Measurements from ENCODE around the gene TCFL5.

TCFL5 gene

GRCh38 chr20:62896526-62896925 lies 34.9 kb upstream of the TCFL5 start:
- in situ Hi-C loops (cut with MboI; ENCODE audit: low sequenced_read_pairs): no loop called here

DNA sequence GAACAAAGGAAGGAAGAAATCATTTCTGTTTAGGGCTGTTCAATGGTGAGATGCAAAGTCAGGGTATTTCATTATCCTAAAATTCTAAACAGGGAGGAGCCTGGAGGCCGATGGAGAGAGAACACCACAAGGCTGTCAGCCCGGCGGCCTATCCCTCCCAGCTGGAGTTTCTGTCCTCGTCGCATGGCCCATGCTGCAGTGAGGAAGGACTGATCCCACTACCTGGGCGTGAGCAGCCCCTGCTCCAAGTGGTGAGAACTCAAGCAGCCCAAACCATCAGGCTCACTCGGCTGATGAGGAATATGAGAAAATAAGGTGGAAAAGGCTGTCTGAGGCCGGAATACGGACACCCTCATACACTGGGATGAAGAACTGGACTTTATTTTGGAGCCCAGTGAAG lies 33.9 kb upstream of the TCFL5 start:
- in situ Hi-C loops (cut with MboI; ENCODE audit: low sequenced_read_pairs): no loop called here

- in situ Hi-C loops (cut with MboI; ENCODE audit: low sequenced_read_pairs): no loop called here
Measured at GRCh38 chr20:62894261-62894660, 32.6 kb upstream of the TCFL5 start.

- in situ Hi-C loops (cut with MboI; ENCODE audit: low sequenced_read_pairs): no loop called here
Measured at GRCh38 chr20:62893700-62894099, 32.1 kb upstream of the TCFL5 start.

GRCh38 chr20:62892348-62893304 lies 31.0 kb upstream of the TCFL5 start:
- in situ Hi-C loops (cut with MboI; ENCODE audit: low sequenced_read_pairs): no loop called here

DNA sequence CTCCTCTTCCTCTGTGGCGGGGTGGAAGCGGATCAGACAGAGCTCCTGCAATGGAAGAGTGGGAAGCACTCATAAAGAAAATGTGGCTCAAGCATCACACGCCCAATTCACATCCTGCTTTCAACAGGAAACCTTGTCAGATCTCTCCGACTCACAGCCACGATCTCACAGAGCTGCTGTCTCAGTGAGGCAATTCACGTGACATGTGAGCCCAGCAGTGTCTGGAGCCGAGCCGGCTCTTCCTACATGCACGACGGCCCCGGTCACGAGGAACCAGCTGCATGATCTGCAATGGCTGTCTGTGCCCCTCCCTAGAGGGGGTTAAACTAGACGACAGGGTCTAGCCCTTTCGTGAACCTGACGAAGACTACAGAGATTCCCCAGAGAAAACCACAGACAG lies 29.5 kb upstream of the TCFL5 start:
- in situ Hi-C loops (cut with MboI; ENCODE audit: low sequenced_read_pairs): no loop called here

DNA sequence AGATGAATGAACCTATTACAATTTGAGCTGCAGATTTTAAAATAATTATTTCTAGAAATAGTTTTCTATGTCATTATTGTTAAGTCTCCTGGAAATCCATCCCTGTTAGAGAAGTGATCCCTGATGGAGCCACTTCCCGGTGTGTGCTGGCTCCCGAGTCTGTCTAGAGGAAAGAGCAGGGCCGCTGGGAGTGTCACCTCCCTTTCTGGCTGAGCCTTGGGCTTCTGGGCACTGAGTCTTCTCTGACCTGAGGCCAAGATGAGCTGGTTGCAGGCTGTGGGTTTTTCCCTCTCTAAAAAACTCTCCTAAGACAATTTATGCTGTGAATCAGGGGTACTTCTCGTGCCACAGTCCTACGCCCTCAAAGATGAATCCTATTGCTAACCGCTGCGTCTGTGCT lies 28.8 kb upstream of the TCFL5 start:
- in situ Hi-C loops (cut with MboI; ENCODE audit: low sequenced_read_pairs): no loop called here

GRCh38 chr20:62889871-62890270 lies 28.2 kb upstream of the TCFL5 start:
- in situ Hi-C loops (cut with MboI; ENCODE audit: low sequenced_read_pairs): no loop called here

GRCh38 chr20:62889411-62889810 lies 27.8 kb upstream of the TCFL5 start:
- in situ Hi-C loops (cut with MboI; ENCODE audit: low sequenced_read_pairs): no loop called here

GRCh38 chr20:62888910-62889309 lies 27.3 kb upstream of the TCFL5 start:
- in situ Hi-C loops (cut with MboI; ENCODE audit: low sequenced_read_pairs): no loop called here

DNA sequence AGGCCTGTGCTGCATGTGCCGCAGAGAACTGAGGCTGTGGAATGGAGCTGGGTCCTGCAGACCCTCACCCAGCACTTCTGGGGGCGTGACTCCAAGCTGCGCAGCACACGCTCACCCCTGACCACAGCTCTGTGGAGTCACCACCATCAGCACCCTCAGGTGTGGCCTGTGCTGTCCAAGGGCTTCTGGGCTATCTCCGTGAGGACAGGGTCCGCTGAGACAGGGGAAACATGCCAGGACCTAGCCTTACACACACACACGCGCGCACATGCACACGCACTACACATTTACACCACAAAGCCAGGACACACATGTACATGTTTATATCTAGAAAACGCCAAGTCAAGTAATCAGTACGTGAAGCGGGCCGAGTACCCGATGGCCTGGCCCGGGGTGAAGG lies 26.8 kb upstream of the TCFL5 start:
- in situ Hi-C loops (cut with MboI; ENCODE audit: low sequenced_read_pairs): no loop called here

- in situ Hi-C loops (cut with MboI; ENCODE audit: low sequenced_read_pairs): no loop called here
Measured at GRCh38 chr20:62887860-62888239, 26.2 kb upstream of the TCFL5 start.

DNA sequence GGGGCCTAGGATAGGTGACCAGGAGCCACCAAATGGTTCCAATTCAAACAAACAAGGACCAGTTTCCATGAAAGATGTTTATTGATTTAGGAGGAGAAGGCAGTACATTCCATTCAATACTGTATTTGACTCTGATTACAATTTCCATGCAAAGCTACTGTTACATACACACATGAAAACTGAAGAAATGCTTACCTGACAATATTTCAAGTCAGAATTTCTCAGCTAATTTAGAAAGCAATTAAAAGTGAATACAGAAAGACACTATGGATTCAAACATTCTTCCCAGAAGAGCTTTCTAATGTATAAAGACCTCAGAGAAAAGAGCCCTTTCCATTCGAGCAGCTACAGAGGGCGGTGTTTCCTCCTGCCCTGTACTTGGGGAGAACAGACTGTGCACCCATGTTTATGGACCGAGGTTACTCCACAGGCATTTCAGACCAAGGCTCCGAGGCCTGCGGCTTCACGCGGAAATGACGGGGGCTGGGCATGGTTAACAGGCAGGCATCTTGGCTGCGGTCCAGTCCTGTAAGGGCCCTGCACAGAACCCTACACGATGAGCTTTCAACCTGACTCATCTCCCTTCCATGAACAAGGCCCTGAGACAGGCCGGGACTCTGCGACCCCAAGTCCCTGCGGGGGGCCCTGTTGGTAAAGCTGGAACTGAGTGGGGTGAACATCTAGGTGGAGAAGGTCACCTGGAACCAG lies 25.7 kb upstream of the TCFL5 start:
- in situ Hi-C loops (cut with MboI; ENCODE audit: low sequenced_read_pairs): no loop called here

DNA sequence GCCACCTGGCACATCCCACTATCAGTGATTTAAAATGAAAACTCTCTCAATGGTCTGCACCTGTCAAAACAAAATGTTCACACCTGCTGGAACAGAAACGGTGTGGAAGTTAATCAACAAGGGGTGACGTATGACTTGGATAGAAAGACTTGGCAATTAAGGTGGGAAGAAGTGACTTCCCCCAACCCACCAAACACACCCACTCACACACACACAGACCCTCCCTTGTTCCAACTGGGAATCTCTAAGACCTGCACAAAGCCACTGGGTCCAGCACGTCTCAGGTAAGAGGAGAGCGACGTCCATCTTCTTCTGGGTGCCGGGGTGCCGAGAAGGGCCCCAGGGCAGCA lies 25.1 kb upstream of the TCFL5 start:
- in situ Hi-C loops (cut with MboI; ENCODE audit: low sequenced_read_pairs): no loop called here

GRCh38 chr20:62885896-62886708 lies 24.5 kb upstream of the TCFL5 start:
- in situ Hi-C loops (cut with MboI; ENCODE audit: low sequenced_read_pairs): no loop called here

- in situ Hi-C loops (cut with MboI; ENCODE audit: low sequenced_read_pairs): no loop called here
Measured at GRCh38 chr20:62885046-62885895, 23.6 kb upstream of the TCFL5 start.

DNA sequence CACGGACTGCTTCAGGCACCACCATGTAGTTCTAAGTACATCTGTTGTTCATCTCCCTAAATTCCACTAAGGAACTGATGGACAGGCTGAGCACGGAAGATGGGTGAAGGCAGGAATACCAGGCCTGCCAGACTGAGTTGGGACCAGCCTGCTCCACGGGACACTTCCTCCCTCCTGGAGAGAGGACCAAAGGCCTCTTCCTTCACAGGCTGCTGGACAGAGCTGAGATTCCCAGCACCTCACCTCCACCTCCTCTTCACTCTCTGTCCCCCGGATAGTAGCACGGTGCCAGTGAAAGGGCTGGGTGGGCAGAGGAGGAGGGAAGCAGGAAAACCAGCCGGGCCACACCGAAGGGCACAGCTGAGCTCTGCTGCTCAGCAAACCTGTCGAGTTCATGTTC lies 22.9 kb upstream of the TCFL5 start:
- in situ Hi-C loops (cut with MboI; ENCODE audit: low sequenced_read_pairs): no loop called here

DNA sequence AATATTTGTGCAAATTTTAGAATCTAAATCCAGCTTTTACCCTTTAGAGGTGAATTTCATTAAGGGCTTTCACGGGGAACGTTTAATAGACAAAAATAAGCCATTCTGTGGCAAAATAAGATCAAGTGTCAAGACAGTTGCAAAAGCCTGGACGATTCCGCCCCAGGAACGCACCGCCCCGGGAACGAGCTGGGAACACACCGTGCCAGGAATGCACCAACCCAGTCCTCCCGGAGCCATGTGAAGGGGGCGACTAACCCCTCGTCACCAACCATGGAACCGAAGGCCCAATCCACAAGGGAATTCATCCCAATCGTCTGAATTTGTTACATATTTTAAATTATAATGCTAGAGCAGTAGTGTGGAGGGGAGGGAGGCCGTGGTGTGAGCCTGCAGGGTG lies 20.8 kb upstream of the TCFL5 start:
- in situ Hi-C loops (cut with MboI; ENCODE audit: low sequenced_read_pairs): no loop called here

- in situ Hi-C loops (cut with MboI; ENCODE audit: low sequenced_read_pairs): no loop called here
Measured at GRCh38 chr20:62881662-62882395, 20.2 kb upstream of the TCFL5 start.
